ENCODE measurements around the gene PCNX3. TPM values are rescaled to one million over a fixed set of nuclear protein-coding genes. Genes with fewer than 3 reads are reported as not detected.

PCNX3 gene
- polyA plus RNA-seq (ENCODE audit: insufficient read length), result 29.8 TPM
- long read RNA-seq, donor 1, partial matches to known transcripts, result 26 of 26 reads
- long read RNA-seq, donor 1, other reads (novel, unspliced or antisense), result 0 of 26 reads
- long read RNA-seq, donor 2, full-length matches to known transcripts, result 1 of 9 reads
- long read RNA-seq, donor 2, partial matches to known transcripts, result 8 of 9 reads
- long read RNA-seq, donor 2, other reads (novel, unspliced or antisense), result 0 of 9 reads
- long read RNA-seq, donor 3, partial matches to known transcripts, result 10 of 10 reads
- long read RNA-seq, donor 3, other reads (novel, unspliced or antisense), result 0 of 10 reads
- long read RNA-seq, donor 4, result 0 reads
- long read RNA-seq, donor 5, full-length matches to known transcripts, result 1 of 1 reads
- long read RNA-seq, donor 5, partial matches to known transcripts, result 0 of 1 reads
- long read RNA-seq, donor 5, other reads (novel, unspliced or antisense), result 0 of 1 reads
- long read RNA-seq, donor 6, partial matches to known transcripts, result 22 of 22 reads
- long read RNA-seq, donor 6, other reads (novel, unspliced or antisense), result 0 of 22 reads
- long read RNA-seq, donor 7, full-length matches to known transcripts, result 1 of 7 reads
- long read RNA-seq, donor 7, partial matches to known transcripts, result 6 of 7 reads
- long read RNA-seq, donor 7, other reads (novel, unspliced or antisense), result 0 of 7 reads
- long read RNA-seq, donor 8, result 0 reads

DNA sequence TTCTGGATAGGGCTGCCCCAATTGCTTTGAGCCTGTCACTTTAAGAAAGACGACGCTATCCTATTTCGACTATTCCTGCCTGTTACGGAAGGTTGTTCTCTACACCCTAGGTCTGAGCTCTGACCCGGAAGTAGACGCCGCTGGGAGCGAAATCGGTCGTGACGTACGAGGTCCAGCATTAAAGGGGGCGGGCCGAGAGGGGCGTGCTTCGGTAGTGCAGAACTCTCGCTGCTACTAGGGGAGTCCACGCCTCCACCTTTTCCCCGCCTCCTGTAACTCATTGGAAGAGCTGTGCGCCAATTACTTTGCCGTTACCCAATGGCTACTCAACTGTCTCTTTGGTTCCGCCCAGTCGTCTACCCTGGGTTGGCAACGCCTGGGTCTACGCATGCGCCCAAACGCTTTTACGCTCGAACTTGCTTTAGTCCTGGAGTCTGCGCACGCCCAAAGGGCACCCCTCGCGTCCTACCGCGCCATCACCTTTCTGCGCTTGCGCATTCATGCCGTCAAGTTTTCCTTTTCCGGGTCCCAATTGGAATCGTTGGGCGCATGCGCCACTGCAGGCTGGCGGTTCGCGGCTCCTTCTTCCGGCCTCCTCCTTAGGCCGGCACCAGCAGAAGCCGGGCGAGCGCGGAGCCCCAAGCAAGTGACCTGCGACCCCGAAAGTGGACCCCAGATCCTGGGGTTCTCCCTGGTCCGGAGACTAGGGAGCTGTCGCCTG is at the start of gene PCNX3:
PCNX3 (plus strand) TSS at position 548 of the 721 bp plus-strand sequence. CDS start 536 bp downstream, outside the sequence.
- DNase-seq, result peak; percentile 100

DNA sequence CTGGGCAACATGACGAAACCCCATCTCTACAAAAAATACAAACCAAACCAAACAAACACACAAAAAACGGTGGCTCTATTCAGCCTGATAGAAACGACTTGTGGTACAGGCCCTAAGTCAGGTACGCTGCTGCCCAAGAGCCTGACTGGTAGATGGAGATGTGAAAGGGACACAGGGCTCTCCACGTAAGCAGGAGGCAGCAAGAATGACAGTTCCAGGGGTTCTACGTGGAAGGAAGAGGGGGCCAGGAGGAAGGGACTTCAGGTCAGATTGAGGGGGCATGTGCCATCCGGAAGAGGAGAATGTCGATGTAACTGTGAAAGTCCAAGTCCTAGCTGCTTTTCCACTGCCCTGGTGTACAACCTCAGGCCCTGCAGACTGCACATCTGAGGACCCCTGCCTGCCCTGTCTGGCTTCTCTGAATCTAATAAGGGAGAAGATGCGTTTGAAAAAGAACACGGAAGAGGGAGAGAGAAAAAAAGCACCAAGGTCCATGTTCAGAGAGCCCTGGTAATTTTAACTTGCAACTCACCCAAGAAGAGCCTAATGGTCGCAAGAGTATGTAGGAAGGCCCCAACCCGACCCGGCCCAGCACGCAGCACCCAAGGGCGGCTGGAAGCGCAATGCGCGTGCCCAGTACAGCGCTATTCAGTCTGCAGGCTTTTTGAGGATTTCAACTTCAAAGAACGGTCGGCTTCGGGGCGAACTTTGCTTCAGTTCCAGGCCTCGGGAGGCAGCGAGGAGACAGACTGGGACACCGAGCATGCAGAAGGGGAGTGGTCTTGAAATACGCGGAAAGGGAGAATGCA is 46.2 kb upstream of the PCNX3 start:
- no peak for DNase-seq

GRCh38 chr11:65569973-65570918 is 45.3 kb upstream of the PCNX3 start, which contains the start of gene ZNRD2:
Gene ZNRD2, plus strand, starts transcription at chr11:65570477. Its CDS starts 15 bp downstream, at chr11:65570492.
- DNase-seq, result peak; percentile 95

- no peak for DNase-seq
These were observed 44.2 kb upstream of the PCNX3 start for GRCh38 chr11:65571420-65571819.

DNA sequence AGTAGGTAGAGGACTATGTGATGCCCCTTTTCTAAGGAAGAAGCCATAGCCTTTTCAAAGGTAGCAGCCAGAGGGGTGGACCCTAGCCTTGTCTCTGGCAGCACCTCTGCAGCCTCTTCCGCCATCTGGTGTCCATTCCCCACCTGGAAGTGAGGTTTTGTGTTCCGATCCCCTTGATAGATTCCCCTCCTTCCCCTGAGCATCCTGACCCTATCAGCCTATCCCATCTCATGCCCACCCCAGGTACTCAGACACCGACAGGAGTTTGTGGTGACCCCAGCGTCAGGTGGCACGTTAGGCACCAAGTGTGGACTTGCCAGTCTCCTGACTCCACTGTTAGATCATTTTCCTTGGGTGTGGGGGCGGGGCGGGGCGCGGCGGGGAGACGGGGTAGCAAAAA is 43.6 kb upstream of the PCNX3 start:
- DNase-seq, result no peak

DNA sequence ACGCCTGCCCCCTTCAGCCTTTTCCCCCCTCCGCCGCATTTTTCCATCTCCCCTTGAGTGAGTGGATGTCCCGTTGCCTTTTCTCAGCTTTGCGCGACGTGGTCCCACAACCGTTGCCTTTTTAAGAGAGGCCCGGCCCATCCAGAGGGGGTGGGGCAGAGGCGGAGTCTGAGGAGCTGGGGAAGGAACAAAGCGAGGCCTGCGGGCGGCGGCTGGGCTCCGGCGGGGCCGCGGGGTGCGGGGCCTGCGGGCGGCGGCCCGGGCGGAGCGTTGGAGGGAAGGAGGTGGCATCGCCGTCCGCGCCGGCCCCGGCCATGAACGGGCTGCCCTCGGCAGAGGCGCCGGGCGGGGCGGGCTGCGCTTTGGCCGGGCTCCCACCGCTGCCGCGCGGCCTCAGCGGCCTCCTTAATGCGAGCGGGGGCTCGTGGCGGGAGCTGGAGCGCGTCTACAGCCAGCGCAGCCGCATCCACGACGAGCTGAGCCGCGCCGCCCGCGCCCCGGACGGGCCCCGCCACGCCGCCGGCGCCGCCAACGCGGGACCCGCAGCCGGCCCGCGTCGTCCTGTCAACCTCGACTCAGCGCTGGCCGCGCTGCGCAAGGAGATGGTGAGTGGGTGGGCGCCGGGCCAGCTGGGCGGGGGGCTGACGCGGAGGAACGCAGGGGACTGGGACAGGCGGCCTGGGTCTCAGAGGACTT is 43.1 kb upstream of the PCNX3 start, which contains the start of gene FAM89B:
FAM89B (plus strand) TSS at position 183 of the 696 bp plus-strand sequence; CDS start at position 315, 132 bp downstream.
- DNase-seq, result peak; percentile 90

GRCh38 chr11:65573391-65574079 is 42.0 kb upstream of the PCNX3 start:
- DNase-seq, result no peak

DNA sequence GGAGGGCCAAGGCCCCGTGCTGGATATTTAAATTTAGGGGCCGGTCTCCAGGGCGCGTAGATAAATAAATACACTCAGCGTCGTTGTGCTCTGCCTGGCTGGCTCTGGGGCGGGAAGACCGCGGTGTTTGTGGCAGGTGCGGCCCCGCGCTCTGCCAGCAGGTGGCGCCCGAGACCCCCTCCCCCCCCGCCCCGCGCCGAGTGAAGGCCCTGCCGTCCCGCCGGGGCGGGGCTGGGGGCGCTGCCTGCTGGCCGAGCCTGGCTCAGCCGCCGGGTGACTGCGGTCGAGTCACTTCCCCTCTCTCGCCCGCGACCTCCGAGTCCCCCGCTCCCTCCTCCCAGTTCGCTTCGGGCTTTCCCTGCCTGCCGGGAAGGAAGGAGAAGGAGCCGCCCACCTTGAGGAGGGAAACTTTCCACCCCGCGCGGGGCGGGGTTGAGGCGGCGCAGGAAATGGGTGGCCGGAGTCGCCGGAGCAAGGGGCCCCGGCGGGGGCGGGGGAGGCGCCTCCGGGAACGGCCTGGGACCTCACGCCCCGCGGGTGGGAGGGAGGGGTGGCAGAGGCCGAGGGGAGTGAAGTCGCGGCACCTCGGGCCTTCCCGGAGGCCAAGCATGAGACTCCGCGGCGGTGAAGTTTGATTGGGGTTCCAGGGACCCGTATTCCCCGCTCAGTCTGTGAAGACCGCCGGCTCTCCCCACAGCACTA is 41.3 kb upstream of the PCNX3 start:
- DNase-seq, result peak; percentile 82

GRCh38 chr11:65574811-65575567 is 40.6 kb upstream of the PCNX3 start:
- DNase-seq, result no peak

DNA sequence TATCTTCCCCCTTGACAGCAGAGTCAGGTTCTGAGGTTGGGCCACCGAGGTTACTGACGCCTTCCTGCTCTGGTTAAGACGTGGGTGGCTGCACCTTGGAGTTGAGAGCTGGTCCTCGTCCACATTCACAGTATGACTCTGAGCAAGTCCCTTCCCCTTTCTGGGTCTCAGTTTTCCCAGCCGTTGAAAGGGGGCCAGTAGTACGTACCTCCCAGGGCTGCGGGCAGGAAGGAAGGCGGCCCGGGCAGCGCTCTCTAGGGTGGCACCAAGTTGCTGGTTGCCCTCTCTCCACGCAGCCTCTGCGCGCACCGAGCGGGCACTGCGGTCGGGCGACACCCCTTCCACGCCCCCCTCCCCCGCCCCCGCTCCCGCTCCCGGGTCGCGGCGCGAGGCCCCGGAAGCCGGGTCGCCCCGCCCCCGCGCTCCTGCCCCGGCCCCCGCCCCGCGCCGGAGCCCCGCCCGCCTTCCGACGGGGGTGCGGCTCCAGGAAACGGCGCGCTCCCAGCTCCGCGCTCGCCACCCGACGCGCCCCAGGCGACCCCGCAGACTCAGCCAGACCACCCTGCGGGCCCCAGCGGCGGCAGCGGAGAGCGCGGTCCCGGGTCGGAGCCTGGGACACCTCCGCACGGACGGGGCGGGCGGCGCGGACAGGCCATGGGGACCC is 39.9 kb upstream of the PCNX3 start, which contains the start of gene EHBP1L1:
EHBP1L1 (plus strand) TSS at position 486 of the 664 bp plus-strand sequence. CDS start 250 bp downstream, outside the sequence.
- DNase-seq, result no peak

DNA sequence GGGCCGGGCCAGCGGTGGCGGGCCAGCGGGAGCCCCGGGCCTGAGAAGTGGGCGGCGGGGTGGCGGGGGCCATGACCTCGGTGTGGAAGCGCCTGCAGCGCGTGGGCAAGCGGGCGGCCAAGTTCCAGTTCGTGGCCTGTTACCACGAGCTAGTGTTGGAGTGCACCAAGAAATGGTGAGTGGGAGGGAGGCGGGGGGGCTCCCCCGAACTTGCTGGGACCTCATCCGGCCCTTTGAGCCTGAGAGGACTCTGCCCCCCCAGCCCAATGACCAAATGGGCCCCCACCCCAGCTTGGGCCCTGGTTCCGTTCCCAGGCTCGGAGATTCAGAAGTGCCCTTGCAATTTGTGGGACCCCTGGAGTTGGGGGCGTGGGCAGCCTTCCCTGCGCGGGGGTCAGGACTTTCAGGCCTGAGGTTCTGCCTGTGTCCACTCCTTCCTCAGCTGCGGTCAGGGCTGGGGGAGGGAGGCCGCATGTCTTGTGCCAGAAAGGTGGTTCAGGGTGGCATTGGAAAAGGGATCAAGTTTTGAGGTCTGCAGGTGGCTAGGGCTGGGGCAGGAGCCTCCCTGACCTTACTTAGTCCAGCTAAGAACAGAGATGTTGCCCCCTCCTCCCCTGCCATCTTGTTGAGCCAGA is 39.2 kb upstream of the PCNX3 start:
- DNase-seq, result no peak

GRCh38 chr11:65576867-65577755 is 38.5 kb upstream of the PCNX3 start:
- no peak for DNase-seq

DNA sequence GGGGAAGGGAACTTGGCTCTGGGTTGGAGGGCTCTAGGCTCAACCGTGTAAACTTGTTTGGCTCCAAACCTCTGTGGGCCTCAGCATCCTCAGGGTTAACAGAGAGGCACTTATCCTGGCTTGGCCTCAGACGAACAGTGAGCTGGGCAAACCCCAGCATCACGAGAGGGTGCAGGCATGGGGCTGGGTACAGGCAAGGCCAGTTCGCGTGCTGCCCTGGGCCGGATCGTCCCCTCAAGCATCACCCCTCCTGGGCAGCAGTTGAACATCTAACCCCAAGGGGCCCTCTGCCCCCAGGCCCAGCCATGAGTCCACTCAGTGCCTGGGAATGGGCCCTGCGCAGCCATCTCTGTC is 37.8 kb upstream of the PCNX3 start:
- DNase-seq, result no peak

- DNase-seq, result no peak
These were observed 37.4 kb upstream of the PCNX3 start for GRCh38 chr11:65578134-65578533.

DNA sequence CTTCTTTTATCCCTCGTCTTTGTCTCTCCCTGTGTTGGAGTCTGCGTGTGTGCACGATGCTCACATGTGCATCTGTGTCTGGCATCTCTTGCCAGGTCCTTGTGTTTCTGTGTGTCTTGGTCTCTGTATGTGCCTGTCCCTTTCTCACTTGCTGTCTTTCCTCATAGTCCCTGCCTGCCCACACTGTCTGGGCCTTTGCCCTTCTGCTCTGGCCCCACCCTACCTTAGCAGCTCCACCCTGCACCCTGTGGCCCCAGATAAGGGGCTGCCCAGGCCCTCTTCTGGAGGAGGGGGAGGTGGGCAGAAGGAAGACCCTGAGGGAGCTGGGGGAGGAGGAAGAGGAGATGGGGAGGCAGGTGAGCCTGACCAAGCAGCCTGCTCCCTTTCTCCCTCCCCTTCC is 36.9 kb upstream of the PCNX3 start:
- no peak for DNase-seq

Measured in left kidney (tissue), 8 donors.